ENCODE measurements around the gene CELF1. TPM values are rescaled to one million over a fixed set of nuclear protein-coding genes. Genes with fewer than 3 reads are reported as not detected.

CELF1 gene
- total RNA-seq, 3 donors from 2014 or later, result 83.7 to 132 (median 94.1) TPM

DNA sequence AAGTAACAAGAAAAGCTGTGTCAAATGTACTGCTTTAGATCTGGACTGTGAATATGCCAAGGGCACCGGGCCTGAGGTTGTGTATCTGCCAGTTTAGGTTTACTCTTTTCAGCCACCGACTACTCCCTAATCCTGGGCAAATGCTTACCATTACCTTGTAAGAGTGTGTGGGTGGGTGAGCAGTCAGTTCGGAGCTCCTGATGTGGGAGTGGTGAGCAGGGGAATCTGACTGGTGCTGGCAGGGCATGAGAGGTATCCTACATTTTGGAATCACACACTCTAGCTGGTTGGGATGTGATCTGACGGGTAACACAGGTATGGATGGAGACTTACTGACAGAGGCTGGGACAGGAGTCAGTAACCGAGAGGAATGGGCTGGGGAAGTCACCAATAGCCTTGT is 30.9 kb upstream of the CELF1 start:
- TF ChIP-seq, protein P1, sequence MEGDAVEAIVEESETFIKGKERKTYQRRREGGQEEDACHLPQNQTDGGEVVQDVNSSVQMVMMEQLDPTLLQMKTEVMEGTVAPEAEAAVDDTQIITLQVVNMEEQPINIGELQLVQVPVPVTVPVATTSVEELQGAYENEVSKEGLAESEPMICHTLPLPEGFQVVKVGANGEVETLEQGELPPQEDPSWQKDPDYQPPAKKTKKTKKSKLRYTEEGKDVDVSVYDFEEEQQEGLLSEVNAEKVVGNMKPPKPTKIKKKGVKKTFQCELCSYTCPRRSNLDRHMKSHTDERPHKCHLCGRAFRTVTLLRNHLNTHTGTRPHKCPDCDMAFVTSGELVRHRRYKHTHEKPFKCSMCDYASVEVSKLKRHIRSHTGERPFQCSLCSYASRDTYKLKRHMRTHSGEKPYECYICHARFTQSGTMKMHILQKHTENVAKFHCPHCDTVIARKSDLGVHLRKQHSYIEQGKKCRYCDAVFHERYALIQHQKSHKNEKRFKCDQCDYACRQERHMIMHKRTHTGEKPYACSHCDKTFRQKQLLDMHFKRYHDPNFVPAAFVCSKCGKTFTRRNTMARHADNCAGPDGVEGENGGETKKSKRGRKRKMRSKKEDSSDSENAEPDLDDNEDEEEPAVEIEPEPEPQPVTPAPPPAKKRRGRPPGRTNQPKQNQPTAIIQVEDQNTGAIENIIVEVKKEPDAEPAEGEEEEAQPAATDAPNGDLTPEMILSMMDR (IDR thresholded peaks at IDR 0.05), result no peak
- Histone ChIP-seq H3K9me3 (no peaks in the 10 kb centered on the region), H3K36me3 (ENCODE audit: low read depth) (peaks cover 16% of the 10 kb centered on the region), H3K4me3 (no peak overlapping the region), H3K4me1 (ENCODE audit: low read depth) (no peaks in the 10 kb centered on the region)
- intact Hi-C loops (cut with DNase I, micrococcal nuclease), result no loop called here
- no peak for ATAC-seq
- DNase-seq, result no peak

DNA sequence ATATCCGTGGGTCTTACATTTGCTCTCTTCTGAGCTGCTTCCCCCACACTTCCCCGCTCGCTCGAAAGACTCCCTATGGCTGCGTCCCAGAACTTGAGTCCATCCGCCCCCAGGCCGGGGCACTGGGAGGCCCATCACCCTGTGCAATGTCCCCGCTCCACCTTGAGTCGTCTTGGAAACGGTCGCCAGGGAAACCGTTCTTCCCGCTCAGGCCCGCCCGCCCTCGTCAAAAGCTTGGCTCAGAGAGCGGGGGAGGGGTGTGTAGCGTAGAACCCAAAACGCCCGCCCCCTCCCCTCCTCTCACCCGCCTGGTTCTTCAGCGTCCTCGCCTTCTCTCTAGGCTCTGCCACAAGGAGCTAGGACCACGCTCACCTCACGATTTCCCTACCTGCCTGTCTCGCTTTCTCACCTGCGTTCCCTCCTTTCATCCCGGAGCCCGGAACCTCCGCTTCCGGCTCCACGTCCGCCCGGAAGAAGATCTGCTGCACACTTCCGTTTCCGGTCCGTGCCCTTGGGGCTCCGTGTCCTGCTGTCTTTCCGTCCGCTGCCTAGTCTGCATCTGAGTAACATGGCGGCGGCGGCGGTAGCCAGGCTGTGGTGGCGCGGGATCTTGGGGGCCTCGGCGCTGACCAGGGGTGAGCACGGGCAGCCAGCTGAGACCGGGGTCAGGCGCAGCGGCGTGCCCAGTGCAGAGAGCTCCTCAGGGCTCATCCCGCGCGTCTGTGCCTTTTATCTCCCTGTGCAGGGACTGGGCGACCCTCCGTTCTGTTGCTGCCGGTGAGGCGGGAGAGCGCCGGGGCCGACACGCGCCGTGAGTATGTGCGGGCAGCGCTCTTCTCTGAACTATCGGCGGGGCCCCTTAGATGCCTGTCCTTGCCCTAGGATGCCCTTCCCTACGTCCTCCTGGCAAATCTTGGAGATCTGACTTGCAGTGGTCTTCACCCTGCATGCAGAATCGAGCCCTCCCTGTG is 25.9 kb upstream of the CELF1 start, which contains the start of the genes KBTBD4 and NDUFS3:
Gene KBTBD4 (minus strand): TSS at position 447 of the 971 bp plus-strand sequence. CDS start 19 bp downstream, at position 428.
Gene NDUFS3 (plus strand): TSS at position 551 of the 971 bp plus-strand sequence. CDS start 18 bp downstream, at position 569.
- DNase-seq, result peak; percentile 92 to 94 (median 93)
- TF ChIP-seq, protein P1 (IDR thresholded peaks at IDR 0.05), result no peak
- ATAC-seq, result peak; percentile 99
- Histone ChIP-seq H3K36me3 (ENCODE audit: low read depth) (peaks cover 16% of the 10 kb centered on the region), H3K4me3 (peak within 1 kb of the TSS; percentile 88), H3K4me1 (ENCODE audit: low read depth) (peaks cover 12% of the 10 kb centered on the region), H3K9me3 (no peaks in the 10 kb centered on the region)
- intact Hi-C loops (cut with DNase I, micrococcal nuclease), result no loop called here

DNA sequence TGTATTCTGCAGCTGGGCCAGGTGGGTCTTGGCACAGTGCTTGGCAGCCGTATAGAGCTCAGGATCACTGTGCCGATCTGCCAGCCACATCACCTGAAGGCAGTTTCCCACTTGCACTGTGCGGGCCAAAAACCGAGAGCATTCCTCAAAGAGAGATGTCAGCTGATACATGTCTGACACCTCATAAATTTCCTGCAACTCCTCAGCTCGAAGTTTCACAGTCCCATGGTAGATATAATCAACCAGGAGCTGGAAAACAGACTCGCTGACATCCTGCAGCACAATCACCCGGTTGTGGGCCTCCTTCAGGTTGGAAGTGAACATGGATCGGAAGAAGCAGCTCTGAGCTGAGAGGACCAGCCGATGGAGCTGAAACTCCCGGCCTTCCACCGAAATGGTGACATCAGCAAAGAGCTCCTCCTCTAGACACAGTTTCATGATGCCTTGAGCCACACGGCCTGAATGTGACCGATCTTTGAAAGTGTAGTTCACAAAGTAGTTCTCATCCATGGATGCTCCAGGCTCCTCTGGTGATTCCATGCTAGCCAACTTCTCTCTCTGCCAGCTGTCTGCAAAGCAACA is 24.6 kb upstream of the CELF1 start:
- TF ChIP-seq, protein P1 (IDR thresholded peaks at IDR 0.05), result no peak
- ATAC-seq (no peak), DNase-seq (no peak)
- Histone ChIP-seq H3K4me3 (no peak overlapping the region), H3K4me1 (ENCODE audit: low read depth) (peaks cover 12% of the 10 kb centered on the region), H3K36me3 (ENCODE audit: low read depth) (peaks cover 14% of the 10 kb centered on the region), H3K9me3 (no peaks in the 10 kb centered on the region)
- intact Hi-C loops (cut with DNase I, micrococcal nuclease), result no loop called here

DNA sequence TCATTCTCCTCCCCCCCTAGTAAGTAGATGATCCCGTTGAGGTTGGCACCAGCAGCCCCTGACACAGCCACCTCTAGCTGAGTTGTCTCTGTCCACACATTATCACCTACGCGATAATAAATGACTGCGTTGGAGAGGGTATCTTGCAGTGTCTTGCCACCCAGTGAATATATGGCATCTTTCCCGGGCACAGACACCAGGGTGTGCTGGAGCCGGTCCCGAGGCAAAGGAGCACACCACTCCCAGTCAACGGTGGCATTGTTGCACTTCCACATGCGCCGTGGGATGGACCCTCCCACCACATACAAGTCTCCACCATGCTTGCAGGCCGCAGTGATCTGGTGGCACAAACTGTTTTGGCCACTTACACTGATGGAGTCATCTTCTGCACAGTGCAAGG is 20.4 kb upstream of the CELF1 start:
- no peak for DNase-seq
- Histone ChIP-seq H3K9me3 (no peaks in the 10 kb centered on the region), H3K4me3 (no peak overlapping the region), H3K36me3 (ENCODE audit: low read depth) (peaks cover 3% of the 10 kb centered on the region), H3K4me1 (ENCODE audit: low read depth) (peaks cover 12% of the 10 kb centered on the region)
- intact Hi-C loops (cut with DNase I, micrococcal nuclease), result no loop called here
- TF ChIP-seq, protein P1 (IDR thresholded peaks at IDR 0.05), result no peak
- ATAC-seq, result no peak

DNA sequence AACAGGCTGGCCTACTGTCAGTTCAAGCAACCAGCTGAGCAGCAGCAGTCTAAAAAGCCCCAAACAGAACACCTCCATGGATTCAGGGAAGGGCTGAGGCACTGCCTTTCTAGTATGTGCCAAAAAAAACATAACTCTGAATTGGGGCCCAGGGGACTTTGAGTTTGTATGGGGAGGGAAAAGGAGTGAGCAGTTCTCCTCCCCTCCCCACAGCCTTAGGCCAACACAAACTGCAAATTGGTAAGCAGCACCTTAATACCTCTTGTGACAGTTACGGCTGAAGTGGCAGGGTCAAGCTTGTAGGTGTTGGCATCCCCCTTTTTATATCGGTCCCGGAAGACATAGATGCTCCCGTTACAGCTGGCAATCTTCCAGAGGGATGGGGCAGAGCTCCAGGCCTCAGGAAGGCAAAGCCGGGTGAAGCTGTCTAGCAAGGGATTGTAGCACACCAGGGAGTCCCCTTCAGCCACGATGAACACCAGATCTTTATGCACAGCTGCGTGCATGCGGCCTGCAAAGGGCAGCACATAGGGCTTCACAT is 19.9 kb upstream of the CELF1 start:
- TF ChIP-seq, protein P1 (IDR thresholded peaks at IDR 0.05), result no peak
- H3K9me3 ChIP-seq, result no peaks in the 10 kb centered on the region
- DNase-seq (no peak), ATAC-seq (no peak)
- H3K36me3 ChIP-seq (ENCODE audit: low read depth), result peaks cover 3% of the 10 kb centered on the region
- intact Hi-C loops (cut with DNase I, micrococcal nuclease), result no loop called here
- peaks cover 7% of the 10 kb centered on the region for H3K4me1 ChIP-seq (ENCODE audit: low read depth)
- no peak overlapping the region for H3K4me3 ChIP-seq
